CD14-positive monocyte (primary cell): ENCODE measurements around the gene ZNF497. TPM values are rescaled to one million over a fixed set of nuclear protein-coding genes. Genes with fewer than 3 reads are reported as not detected.

Source experiments
- DNase-seq, 3 donors: peaks; one replicate each; pipeline ENCODE4 v3.0.0-alpha.2; 2011 to 2022
- H2AFZ ChIP-seq: 2 replicates; pipeline ENCODE4 v1.6.0; 2012; ENCODE audit warnings: mild to moderate bottlenecking, low read depth, low read length, inconsistent platforms; ENCODE audit not compliant: insufficient read depth, poor library complexity, severe bottlenecking
- H3K27ac ChIP-seq, 2 donors: 1 replicate in 1 of 2; 2 replicates in 1 of 2; pipeline ENCODE4 v1.5.1; 2012 to 2013; ENCODE audit warnings: low read length in 2 of 2, control low read depth in 1 of 2, inconsistent platforms in 1 of 2, low read depth in 1 of 2, mild to moderate bottlenecking in 1 of 2
- H3K27me3 ChIP-seq, 2 donors: one replicate each; pipeline versions ENCODE4 v1.6.0 to v1.6.1; 2011 to 2013; ENCODE audit warnings: low read length in 2 of 2; ENCODE audit not compliant: control insufficient read depth in 2 of 2, insufficient read depth in 2 of 2
- H3K36me3 ChIP-seq, 2 donors: replicated peaks in 1 of 2; 1 replicate in 1 of 2; 2 replicates in 1 of 2; pipeline versions ENCODE4 v1.5.1 to v1.6.1; 2012 to 2013; ENCODE audit warnings: low read length in 2 of 2, control low read depth in 1 of 2, inconsistent platforms in 1 of 2, mild to moderate bottlenecking in 1 of 2; ENCODE audit not compliant: insufficient read depth in 2 of 2, control insufficient read depth in 1 of 2
- H3K4me1 ChIP-seq, 2 donors: 1 replicate in 1 of 2; 2 replicates in 1 of 2; pipeline versions ENCODE4 v1.5.1 to v1.6.1; 2012 to 2013; ENCODE audit warnings: low read length in 2 of 2, control low read depth in 1 of 2, inconsistent platforms in 1 of 2, mild to moderate bottlenecking in 1 of 2, moderate library complexity in 1 of 2; ENCODE audit not compliant: insufficient read depth in 2 of 2, control insufficient read depth in 1 of 2
- H3K4me2 ChIP-seq: replicated peaks from 2 replicates; pipeline ENCODE3; 2012; ENCODE audit warnings: low read length, moderate library complexity, mild to moderate bottlenecking; ENCODE audit not compliant: poor library complexity, severe bottlenecking; ENCODE audit errors: extremely low read depth
- H3K4me3 ChIP-seq, 3 experiments: fragments of 200-600 bp in 1 of 3; sonication (generic) in 1 of 3; replicated peaks in 1 of 3; 1 replicate in 2 of 3; 2 replicates in 1 of 3; pipeline ENCODE4 v1.5.1; 2011 to 2013; ENCODE audit warnings: low read length in 3 of 3, mild to moderate bottlenecking in 3 of 3, control low read depth in 2 of 3, low read depth in 2 of 3, inconsistent platforms in 1 of 3, moderate library complexity in 1 of 3
- H3K79me2 ChIP-seq: 2 replicates; pipeline ENCODE4 v1.6.0; 2012; ENCODE audit warnings: mild to moderate bottlenecking, control low read depth, inconsistent platforms, low read length, moderate library complexity; ENCODE audit not compliant: insufficient read depth
- H3K9ac ChIP-seq: 2 replicates; pipeline ENCODE4 v1.6.0; 2017; ENCODE audit warnings: low read length, mild to moderate bottlenecking; ENCODE audit not compliant: insufficient read depth, poor library complexity, severe bottlenecking
- H3K9me3 ChIP-seq, 2 donors: replicated peaks in 1 of 2; 1 replicate in 1 of 2; 2 replicates in 1 of 2; pipeline versions ENCODE4 v1.5.1 to v1.6.1; 2012 to 2013; ENCODE audit warnings: low read length in 2 of 2, control low read depth in 1 of 2; ENCODE audit not compliant: control insufficient read depth in 1 of 2, insufficient read depth in 1 of 2
- H4K20me1 ChIP-seq: 2 replicates; pipeline ENCODE4 v1.6.0; 2012; ENCODE audit warnings: mild to moderate bottlenecking, low read length, control low read depth, moderate library complexity; ENCODE audit not compliant: insufficient read depth
- H3K27ac Mint-ChIP-seq, 7 donors: one replicate each; pipeline ENCODE4 v1.8.0; 2020; ENCODE audit warnings: mild to moderate bottlenecking in 7 of 7, mixed read lengths in 7 of 7, moderate library complexity in 6 of 7, inconsistent platforms in 2 of 7
- H3K27me3 Mint-ChIP-seq, 3 donors: one replicate each; pipeline ENCODE4 v1.8.0; 2021 to 2022; ENCODE audit warnings: low read depth in 3 of 3, mild to moderate bottlenecking in 3 of 3, mixed read lengths in 3 of 3, moderate library complexity in 3 of 3, inconsistent platforms in 1 of 3
- H3K36me3 Mint-ChIP-seq, 2 donors: one replicate each; pipeline ENCODE4 v1.8.0; 2020; ENCODE audit warnings: mixed read lengths in 2 of 2, inconsistent platforms in 1 of 2, mild to moderate bottlenecking in 1 of 2
- H3K4me1 Mint-ChIP-seq: one replicate; pipeline ENCODE4 v1.8.0; 2020; ENCODE audit warnings: mild to moderate bottlenecking, mixed read lengths
- H3K4me3 Mint-ChIP-seq, 2 donors: one replicate each; pipeline ENCODE4 v1.8.0; 2020; ENCODE audit warnings: mild to moderate bottlenecking in 2 of 2, mixed read lengths in 2 of 2, moderate library complexity in 1 of 2
- H3K9me3 Mint-ChIP-seq, 7 donors: one replicate each; pipeline ENCODE4 v1.8.0; 2020 to 2022; ENCODE audit warnings: mixed read lengths in 7 of 7, mild to moderate bottlenecking in 6 of 7, moderate library complexity in 6 of 7, inconsistent platforms in 2 of 7
- CTCF ChIP-seq: fragments of 200-600 bp; IDR thresholded peaks from one replicate; pipeline ENCODE4 v1.8.0; 2022; ENCODE audit warnings: antibody characterized with exemption, mild to moderate bottlenecking
- WGBS: methylation state at CpG from one replicate; pipeline ENCODE4 v1.1.5; 2013; ENCODE audit warnings: missing lambda C conversion rate; ENCODE audit not compliant: insufficient coverage; 5-methylcytosine and 5-hydroxymethylcytosine counted together
- intact Hi-C, 2 donors: fragments of 100-400 bp; cut with micrococcal nuclease; formaldehyde crosslinking; loops; one replicate each; pipeline versions ENCODE4 v1.15.0 to v1.15.1; 2023
- polyA plus RNA-seq, 3 donors: library from polyadenylated mRNA; depleted of rRNA in 1 of 3; unstranded in 2 of 3; stranded (reverse) in 1 of 3; fragments of 300-500 nt in 2 of 3; fragments of >200 nt in 1 of 3; fragmentation: Illumina TruSeq in 2 of 3; gene quantifications; 1 replicate in 2 of 3; 2 replicates in 1 of 3; pipeline ENCODE4 v1.2.3, GENCODE V29; 2012 to 2021

Gene ZNF497
- polyA plus RNA-seq, 3 donors: 0.28 to 0.60 (median 0.41) TPM

DNA sequence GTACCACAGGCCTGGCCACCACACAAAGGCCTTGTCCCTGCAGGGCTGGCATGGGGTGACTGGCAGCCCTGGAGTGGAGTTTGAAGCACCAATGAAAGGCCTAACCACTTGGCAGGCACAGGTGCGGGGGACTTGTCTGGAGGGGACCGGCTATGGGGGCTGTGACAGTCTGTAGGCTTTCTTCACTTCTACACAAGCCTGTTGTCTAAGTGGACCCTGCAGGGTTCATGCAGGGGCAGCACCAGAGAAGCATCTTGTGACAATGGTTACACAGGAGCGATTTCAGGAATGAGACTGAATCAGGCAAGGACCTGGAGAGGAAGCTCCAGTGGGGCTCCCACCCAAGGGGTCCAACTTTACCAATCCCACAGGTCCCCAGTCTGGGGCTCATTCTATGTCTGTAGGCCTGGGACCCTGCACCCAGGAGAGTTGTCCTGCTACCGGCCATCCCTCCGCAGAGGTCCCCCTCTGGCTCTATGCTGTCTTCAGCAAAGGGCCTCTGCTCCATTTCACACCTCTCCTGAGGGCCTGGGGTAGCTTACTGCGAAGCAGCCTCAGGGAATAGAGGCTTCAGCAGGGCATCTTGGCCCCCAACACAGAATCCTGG is 20.5 kb upstream of the ZNF497 start:
- Histone ChIP-seq H3K27me3 (no peaks in the 10 kb centered on the region), H3K79me2 (peaks cover 10% of the 10 kb centered on the region), H3K27ac (no peak overlapping the region), H3K9me3 (no peaks in the 10 kb centered on the region), H3K4me3 (no peak overlapping the region), H2AFZ (no peak overlapping the region), H3K36me3 (peaks cover 0 to under 1% of the 10 kb centered on the region in 2 donors), H3K4me1 (peaks cover 44 to 52% of the 10 kb centered on the region in 2 donors), H4K20me1 (no peaks in the 10 kb centered on the region), H3K4me2 (no peak overlapping the region), H3K9ac (no peak overlapping the region)
- Mint-ChIP-seq H3K4me3 (no peak overlapping the region), H3K4me1 (peaks cover 40% of the 10 kb centered on the region), H3K27ac (no peak overlapping the region), H3K36me3 (peaks cover 3 to 6% of the 10 kb centered on the region in 2 donors), H3K9me3 (peaks cover 0 to 3% (median 0%) of the 10 kb centered on the region in 7 donors), H3K27me3 (peaks cover 0 to 2% (median 0%) of the 10 kb centered on the region in 3 donors)
- intact Hi-C loops: no loop called here
- WGBS: 75% methylated on average over 2 of the region's 6 CpGs
- no peak for DNase-seq
- no peak for TF ChIP-seq CTCF

DNA sequence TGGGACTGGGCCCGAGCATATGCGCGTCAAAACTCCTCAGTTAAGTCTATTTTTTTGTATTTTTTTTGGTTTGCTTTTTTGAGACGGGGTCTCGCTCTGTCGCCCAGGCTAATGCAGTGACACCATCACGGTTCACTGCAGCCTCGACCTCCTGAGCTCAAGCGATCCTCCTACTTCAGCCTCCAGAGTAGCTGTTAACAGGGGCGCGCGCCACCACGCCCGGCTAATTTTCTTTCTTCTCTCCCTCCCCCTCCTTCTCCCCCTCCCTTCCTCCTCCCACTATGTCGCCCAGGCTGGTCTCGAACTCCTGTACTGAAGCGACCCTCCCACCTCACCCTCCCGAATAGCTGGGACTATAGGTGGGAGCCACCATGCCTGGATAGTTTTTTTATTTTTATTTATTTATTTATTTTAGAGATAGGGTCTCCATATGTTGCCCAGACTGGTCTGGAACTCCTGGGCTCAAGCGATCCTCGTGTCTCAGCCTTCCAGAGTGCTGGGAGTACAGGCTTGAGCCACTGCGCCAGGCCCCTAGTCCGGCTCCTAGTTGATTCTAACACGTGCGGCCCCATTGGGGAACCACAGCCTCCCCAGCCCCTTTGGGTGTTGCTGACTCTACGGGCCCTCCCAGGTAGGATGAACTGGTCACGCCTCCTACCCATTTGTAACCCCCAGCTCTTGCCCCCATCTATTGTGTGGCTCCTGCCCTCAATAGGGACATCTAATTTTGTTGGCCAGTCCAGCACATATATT is 19.1 kb upstream of the ZNF497 start:
- Mint-ChIP-seq H3K27ac (peak overlapping the region; percentile 78 to 98 (median 95)), H3K9me3 (peaks cover 0 to 3% (median 0%) of the 10 kb centered on the region in 7 donors), H3K27me3 (peaks cover 0 to 2% (median 0%) of the 10 kb centered on the region in 3 donors), H3K36me3 (peaks cover 0 to 3% of the 10 kb centered on the region in 2 donors), H3K4me3 (peak overlapping the region; percentile 82 to 90), H3K4me1 (peaks cover 32% of the 10 kb centered on the region)
- H3K36me3 ChIP-seq: no peaks in the 10 kb centered on the region
- H3K4me3 ChIP-seq: peak overlapping the region; percentile 54 to 86 (median 78)
- peak overlapping the region; percentile 80 for H3K9ac ChIP-seq
- no peak for DNase-seq
- TF ChIP-seq CTCF: no peak
- H3K27ac ChIP-seq: peak overlapping the region; percentile 81 to 95
- intact Hi-C loops: loop anchor here (2.0 kb wide), 2 partner anchors 55 to 199 kb away; partner anchors contain the start of genes ZSCAN22 (in 2 of the 2) and ZNF274 (in 1 of the 2)
- H3K79me2 ChIP-seq: no peaks in the 10 kb centered on the region
- H3K4me1 ChIP-seq: peaks cover 33 to 39% of the 10 kb centered on the region in 2 donors
- H3K4me2 ChIP-seq: peak overlapping the region; percentile 95
- H3K9me3 ChIP-seq: no peaks in the 10 kb centered on the region
- 66% methylated on average over 12 of the region's 26 CpGs for WGBS
- H3K27me3 ChIP-seq: no peaks in the 10 kb centered on the region
- peak overlapping the region; percentile 99 for H2AFZ ChIP-seq
- no peaks in the 10 kb centered on the region for H4K20me1 ChIP-seq
